HepG2 (cell line): ENCODE data around the gene MACROD2. TPM values are rescaled to one million over a fixed set of nuclear protein-coding genes. Genes with fewer than 3 reads are reported as not detected.

Experiments used
- ATAC-seq: fragments of 200-7000 bp; cut with Tn5 transposase; 3 replicates; pipeline ENCODE4 v1.9.1; 2020; ENCODE audit warnings: mild to moderate bottlenecking, moderate library complexity
- BruUV-seq: library from RNA; stranded (reverse); fragments of 400-500 nt; replicated peaks from 2 replicates; lab custom pipeline; 2021; lab: Mats Ljungman, UMichigan
- CTCF ChIA-PET: fragments of 300-600 bp; formaldehyde crosslinking; extraction: SDS; loops from one replicate; lab custom pipeline; 2021; ENCODE audit warnings: low total read pairs, inconsistent platforms, low intra/inter-chr PET ratio; lab: Yijun Ruan, JAX
- POLR2A ChIA-PET: fragments of 350-600 bp; sonication (Branson Sonifier 250); formaldehyde crosslinking; loops from one replicate; lab custom pipeline; 2020; ENCODE audit warnings: antibody characterized with exemption, inconsistent platforms; lab: Yijun Ruan, JAX
- DNase-seq: peaks from one replicate; pipeline ENCODE4 v3.0.0-alpha.2; 2015; ENCODE audit warnings: low spot score
- FAIRE-seq: peaks from 3 replicates; lab custom pipeline; 2011; peaks lifted over from hg19 to GRCh38; lab: Jason Lieb, UNC
- H2AFZ ChIP-seq: one replicate; pipeline ENCODE4 v1.6.1; 2011; ENCODE audit warnings: low read length, inconsistent platforms
- H3K27ac ChIP-seq: fragments of 300-600 bp; 3 replicates; pipeline ENCODE4 v1.8.0; 2011; ENCODE audit warnings: mixed run types, mild to moderate bottlenecking, mixed read lengths, low read length, inconsistent platforms; ENCODE audit not compliant: insufficient read depth; ENCODE audit errors: extremely low read length
- H3K27me3 ChIP-seq, 2 experiments: fragments of 200-600 bp in 1 of 2; 2 replicates in 1 of 2; 3 replicates in 1 of 2; pipeline versions ENCODE4 v1.6.0 to v1.8.0; 2011; ENCODE audit warnings: low read length in 2 of 2, mild to moderate bottlenecking in 2 of 2, moderate library complexity in 2 of 2, inconsistent platforms in 1 of 2; ENCODE audit not compliant: insufficient read depth in 2 of 2, control insufficient read depth in 1 of 2
- H3K36me3 ChIP-seq, 2 experiments: fragments of 200-600 bp in 1 of 2; replicated peaks in 1 of 2; 2 replicates in 1 of 2; 3 replicates in 1 of 2; pipeline versions ENCODE4 v1.5.1 to v1.8.0; 2011; ENCODE audit warnings: low read length in 2 of 2, inconsistent platforms in 1 of 2; ENCODE audit not compliant: insufficient read depth in 2 of 2, control insufficient read depth in 1 of 2
- H3K4me1 ChIP-seq: 2 replicates; pipeline ENCODE4 v1.5.1; 2012; ENCODE audit warnings: low read length, inconsistent platforms; ENCODE audit not compliant: insufficient read depth
- H3K4me2 ChIP-seq: 2 replicates; pipeline ENCODE4 v1.6.0; 2011; ENCODE audit warnings: low read depth, low read length, inconsistent platforms
- H3K4me3 ChIP-seq, 3 experiments: fragments of 200-600 bp in 1 of 3; sonication (generic), shearing (Covaris generic) in 1 of 3; replicated peaks in 1 of 3; 2 replicates each; pipeline ENCODE4 v1.5.1; 2011 to 2016; ENCODE audit warnings: low read length in 3 of 3, inconsistent platforms in 2 of 3, low read depth in 2 of 3, mild to moderate bottlenecking in 2 of 3, control low read depth in 1 of 3, mixed read lengths in 1 of 3; ENCODE audit not compliant: insufficient read depth in 1 of 3
- H3K79me2 ChIP-seq: one replicate; pipeline ENCODE4 v1.6.1; 2011; ENCODE audit warnings: low read length, inconsistent platforms; ENCODE audit not compliant: insufficient read depth
- H3K9ac ChIP-seq: 2 replicates; pipeline ENCODE4 v1.6.0; 2011; ENCODE audit warnings: mild to moderate bottlenecking, low read depth, low read length, inconsistent platforms; ENCODE audit not compliant: insufficient read depth
- H3K9me3 ChIP-seq: 2 replicates; pipeline ENCODE4 v1.5.1; 2012; ENCODE audit warnings: mild to moderate bottlenecking, low read length
- H4K20me1 ChIP-seq: 2 replicates; pipeline ENCODE4 v1.6.0; 2011; ENCODE audit warnings: inconsistent platforms, mild to moderate bottlenecking, low read length, moderate library complexity; ENCODE audit not compliant: insufficient read depth
- CBX2 ChIP-seq, 2 experiments: fragments of 200-600 bp in 1 of 2; sonication (generic); formaldehyde crosslinking in 1 of 2; IDR thresholded peaks; 2 replicates each; pipeline versions ENCODE4 v1.7.0 to v1.8.1; 2018 to 2022; ENCODE audit warnings: low read depth in 2 of 2, low read length in 1 of 2, mild to moderate bottlenecking in 1 of 2, missing genetic modification reagents in 1 of 2
- CEBPG ChIP-seq: IDR thresholded peaks from 2 replicates; pipeline ENCODE4 v1.6.1; 2016
- FOXM1 ChIP-seq: sonication (generic); formaldehyde crosslinking; IDR thresholded peaks from 2 replicates; pipeline ENCODE4 v1.5.0; 2020; ENCODE audit warnings: missing genetic modification reagents
- HDAC1 ChIP-seq: sonication (generic); formaldehyde crosslinking; IDR thresholded peaks from 2 replicates; pipeline ENCODE4 v1.5.1; 2020; ENCODE audit warnings: mild to moderate bottlenecking, missing genetic modification reagents
- HOXA3 ChIP-seq: sonication (generic); formaldehyde crosslinking; IDR thresholded peaks from 2 replicates; pipeline ENCODE4 v1.5.0; 2020; ENCODE audit warnings: missing genetic modification reagents
- HOXD1 ChIP-seq: sonication (generic); formaldehyde crosslinking; IDR thresholded peaks from 2 replicates; pipeline ENCODE4 v1.5.0; 2020; ENCODE audit warnings: missing genetic modification reagents
- RBM22 ChIP-seq: fragments of 200-400 bp; formaldehyde crosslinking; optimal IDR thresholded peaks from 2 replicates; pipeline ENCODE3; 2017; ENCODE audit warnings: mild to moderate bottlenecking, low read length, moderate library complexity
- SIN3A ChIP-seq: IDR thresholded peaks from 2 replicates; pipeline ENCODE4 v1.6.1; 2011; ENCODE audit warnings: low read depth, mild to moderate bottlenecking, control low read depth, low read length, borderline replicate concordance
- ZBED4 ChIP-seq: sonication (generic); formaldehyde crosslinking; IDR thresholded peaks from 2 replicates; pipeline ENCODE4 v1.4.0; 2020; ENCODE audit warnings: missing genetic modification reagents, borderline replicate concordance
- ZHX1 ChIP-seq: sonication (generic); formaldehyde crosslinking; IDR thresholded peaks from 2 replicates; pipeline ENCODE4 v1.8.1; 2022; ENCODE audit warnings: low read depth, mild to moderate bottlenecking, missing genetic modification reagents
- ZNF572 ChIP-seq: sonication (generic); formaldehyde crosslinking; IDR thresholded peaks from 2 replicates; pipeline ENCODE4 v1.5.1; 2020; ENCODE audit warnings: mild to moderate bottlenecking, missing genetic modification reagents
- ZNF598 ChIP-seq: sonication (generic); formaldehyde crosslinking; IDR thresholded peaks from 2 replicates; pipeline ENCODE4 v1.5.1; 2020; ENCODE audit warnings: mild to moderate bottlenecking, missing genetic modification reagents, borderline replicate concordance
- WGBS: methylation state at CpG from one replicate; pipeline ENCODE4 v1.1.6; 2017; ENCODE audit warnings: low lambda C conversion rate; 5-methylcytosine and 5-hydroxymethylcytosine counted together
- in situ Hi-C: cut with HindIII; loops from 2 replicates; pipeline ENCODE4 v1.10.0; 2017; ENCODE audit warnings: low pct_unique_long_range_greater_than_20kb; ENCODE audit not compliant: extremely low pct_ligation_motif_present
- intact Hi-C: fragments of 100-400 bp; cut with micrococcal nuclease; formaldehyde crosslinking; loops from one replicate; pipeline ENCODE4 v1.10.0; 2022; ENCODE audit not compliant: unreplicated experiment
- polyA plus RNA-seq, 8 experiments: library from polyadenylated mRNA; depleted of rRNA in 3 of 8; stranded (reverse) in 7 of 8; unstranded in 1 of 8; fragments of >200 nt; fragmentation: Illumina TruSeq in 4 of 8; extraction: Trizol in 4 of 8; gene quantifications; 2 replicates each; pipeline versions ENCODE4 v1.2.1 to v1.2.3, GENCODE V29; 2011 to 2016; ENCODE audit warnings: low read depth in 4 of 8, missing spikeins in 1 of 8, mixed read lengths in 1 of 8; ENCODE audit not compliant: insufficient read depth in 1 of 8
- total RNA-seq, 5 experiments: library from RNA; depleted of rRNA; stranded (reverse); fragments of >200 nt; fragmentation: Illumina TruSeq; extraction: Trizol; gene quantifications; 2 replicates each; pipeline ENCODE4 v1.2.3, GENCODE V29; 2016; ENCODE audit warnings: low read depth in 1 of 5

MACROD2 gene
- total and polyA plus RNA-seq, 2 of the 13 experiments (the other 11 are each of a cell fraction or from before 2014, with no cell fraction given) = 0.13 to 0.51 TPM

- H3K79me2 ChIP-seq = no peaks in the 10 kb centered on the region
- H3K4me2 ChIP-seq = no peak overlapping the region
- ATAC-seq (no peak), FAIRE-seq (no peak), DNase-seq (no peak)
- H3K9me3 ChIP-seq = no peaks in the 10 kb centered on the region
- H2AFZ ChIP-seq = no peak overlapping the region
- no peak overlapping the region for H3K4me3 ChIP-seq
- intact Hi-C loops = no loop called here
- in situ Hi-C loops = no loop called here
- no peaks in the 10 kb centered on the region for H3K36me3 ChIP-seq
- BruUV-seq = no TSS peak
- ChIA-PET CTCF (no interaction called here), POLR2A (no interaction called here)
- WGBS = 3% methylated on average over 1 of the region's 1 CpG
- H3K4me1 ChIP-seq = no peaks in the 10 kb centered on the region
- H3K27ac ChIP-seq = no peak overlapping the region
- H3K9ac ChIP-seq = no peak overlapping the region
- H3K27me3 ChIP-seq = no peaks in the 10 kb centered on the region
- no peaks in the 10 kb centered on the region for H4K20me1 ChIP-seq
- TF ChIP-seq ZBED4 (no peak), FOXM1 (CRISPR knock-in tag) (no peak), HOXA3 (CRISPR knock-in tag) (no peak), SIN3A (no peak), ZHX1 (no peak), ZNF598 (CRISPR knock-in tag) (no peak), HOXD1 (CRISPR knock-in tag) (no peak), CEBPG (CRISPR knock-in tag) (no peak), CBX2 (IDR thresholded peaks at IDR 0.05; ENCODE audit: low read depth, low read length) (no peak), CBX2 (CRISPR knock-in tag; IDR thresholded peaks at IDR 0.05; ENCODE audit: low read depth) (no peak), HDAC1 (CRISPR knock-in tag) (no peak), ZNF572 (CRISPR knock-in tag) (no peak), RBM22 (no peak)
- TF ChIP-seq, all 625 proteins: peak for 0
Measured at GRCh38 chr20:14210146-14210545, 214.8 kb downstream of the MACROD2 start.
